SIG-M5 (cell line): ENCODE measurements around the gene B4GALNT2.
"Not testable (repeated sequence)": the region's sequence is repeated elsewhere in the genome, so short reads cannot be mapped to it uniquely, and the experiment has no call there.

Source experiments
- DNase-seq: peaks from one replicate; lab custom pipeline; 2025; lab: John Stamatoyannopoulos, UW

B4GALNT2 gene

GRCh38 chr17:49132699-49133364 is at the start of gene B4GALNT2:
B4GALNT2 (plus strand) TSS chr17:49132769; CDS start chr17:49132793, 24 bp downstream.
- DNase-seq = no peak

GRCh38 chr17:49085046-49085445 is 47.5 kb upstream of the B4GALNT2 start:
- DNase-seq = not testable (repeated sequence)

GRCh38 chr17:49085565-49086315 is 46.8 kb upstream of the B4GALNT2 start:
- no peak for DNase-seq

GRCh38 chr17:49086316-49086605 is 46.3 kb upstream of the B4GALNT2 start:
- no peak for DNase-seq

GRCh38 chr17:49086649-49087048 is 45.9 kb upstream of the B4GALNT2 start:
- no peak for DNase-seq

- no peak for DNase-seq
These were observed 43.5 kb upstream of the B4GALNT2 start for GRCh38 chr17:49089094-49089493.

GRCh38 chr17:49090878-49091594 is 41.5 kb upstream of the B4GALNT2 start:
- no peak for DNase-seq

- DNase-seq = no peak
These were observed 39.4 kb upstream of the B4GALNT2 start for GRCh38 chr17:49093131-49093530.

- no peak for DNase-seq
These were observed 32.0 kb upstream of the B4GALNT2 start for GRCh38 chr17:49100601-49101000.

- no peak for DNase-seq
These were observed 31.5 kb upstream of the B4GALNT2 start for GRCh38 chr17:49101054-49101534.

- DNase-seq = not testable (repeated sequence)
These were observed 29.2 kb upstream of the B4GALNT2 start for GRCh38 chr17:49103360-49103759.

- no peak for DNase-seq
These were observed 28.0 kb upstream of the B4GALNT2 start for GRCh38 chr17:49104511-49105074.

GRCh38 chr17:49106321-49107210 is 26.0 kb upstream of the B4GALNT2 start:
- DNase-seq = no peak

GRCh38 chr17:49107211-49107557 is 25.4 kb upstream of the B4GALNT2 start:
- no peak for DNase-seq

- no peak for DNase-seq
These were observed 24.3 kb upstream of the B4GALNT2 start for GRCh38 chr17:49108318-49108717.

- DNase-seq = no peak
These were observed 22.1 kb upstream of the B4GALNT2 start for GRCh38 chr17:49110509-49110908.

GRCh38 chr17:49111934-49112333 is 20.6 kb upstream of the B4GALNT2 start:
- no peak for DNase-seq

GRCh38 chr17:49112936-49113335 is 19.6 kb upstream of the B4GALNT2 start:
- no peak for DNase-seq

- no peak for DNase-seq
These were observed 17.9 kb upstream of the B4GALNT2 start for GRCh38 chr17:49114703-49115102.

GRCh38 chr17:49117587-49118230 is 14.9 kb upstream of the B4GALNT2 start:
- no peak for DNase-seq

GRCh38 chr17:49120166-49120565 is 12.4 kb upstream of the B4GALNT2 start:
- no peak for DNase-seq
